Endothelial cell of umbilical vein (primary cell): ENCODE measurements around the gene APMAP. TPM values are rescaled to one million over a fixed set of nuclear protein-coding genes. Genes with fewer than 3 reads are reported as not detected.

Experiments
- BruUV-seq: library from RNA; stranded (reverse); fragments of 400-500 nt; replicated peaks from 2 replicates; lab custom pipeline; 2021; lab: Mats Ljungman, UMichigan
- CTCF ChIA-PET: fragments of 300-600, 350-600 bp; sonication (Branson Sonifier 250); formaldehyde crosslinking; loops from one replicate; lab custom pipeline; 2021; ENCODE audit warnings: antibody characterized with exemption, inconsistent platforms; lab: Charles Lee
- POLR2A ChIA-PET: fragments of 300-600, 350-600 bp; sonication (Branson Sonifier 250); formaldehyde crosslinking; loops from one replicate; lab custom pipeline; 2021; ENCODE audit warnings: antibody characterized with exemption, inconsistent platforms; lab: Charles Lee
- DNase-seq: peaks from one replicate; pipeline ENCODE4 v3.0.0-alpha.2; 2011; ENCODE audit warnings: low read depth, low spot score
- FAIRE-seq: peaks from 2 replicates; lab custom pipeline; 2011; peaks lifted over from hg19 to GRCh38; lab: Jason Lieb, UNC
- H2AFZ ChIP-seq: 2 replicates; pipeline ENCODE4 v1.6.0; 2012; ENCODE audit warnings: low read depth, low read length, control low read depth, inconsistent platforms
- H3K27ac ChIP-seq: 2 replicates; pipeline ENCODE4 v1.5.1; 2011; ENCODE audit warnings: low read depth, mild to moderate bottlenecking, control low read depth, low read length, moderate library complexity; ENCODE audit not compliant: insufficient read depth
- H3K27me3 ChIP-seq, 2 experiments: 2 replicates each; pipeline versions ENCODE4 v1.6.0 to v1.6.1; 2011; ENCODE audit warnings: low read length in 2 of 2, mixed read lengths in 1 of 2; ENCODE audit not compliant: control insufficient read depth in 2 of 2, insufficient read depth in 2 of 2
- H3K36me3 ChIP-seq, 2 experiments: 2 replicates in 1 of 2; 3 replicates in 1 of 2; pipeline ENCODE4 v1.5.1; 2011; ENCODE audit warnings: low read length in 2 of 2, mild to moderate bottlenecking in 1 of 2, moderate library complexity in 1 of 2; ENCODE audit not compliant: control insufficient read depth in 2 of 2, insufficient read depth in 2 of 2; ENCODE audit errors: extremely low read depth in 1 of 2
- H3K4me1 ChIP-seq: 3 replicates; pipeline ENCODE4 v1.5.1; 2011; ENCODE audit warnings: mild to moderate bottlenecking, low read length; ENCODE audit not compliant: control insufficient read depth, insufficient read depth; ENCODE audit errors: extremely low read depth
- H3K4me2 ChIP-seq: 2 replicates; pipeline ENCODE4 v1.6.1; 2011; ENCODE audit warnings: low read length, control low read depth, mixed read lengths; ENCODE audit not compliant: insufficient read depth
- H3K4me3 ChIP-seq, 3 experiments: fragments of 200-600 bp in 1 of 3; sonication (generic), shearing (Covaris generic) in 1 of 3; replicated peaks in 1 of 3; 2 replicates each; pipeline ENCODE4 v1.5.1; 2011 to 2016; ENCODE audit warnings: control low read depth in 3 of 3, low read length in 3 of 3, mild to moderate bottlenecking in 2 of 3, inconsistent platforms in 1 of 3, low read depth in 1 of 3, moderate library complexity in 1 of 3; ENCODE audit not compliant: insufficient read depth in 1 of 3
- H3K79me2 ChIP-seq: 2 replicates; pipeline ENCODE4 v1.6.0; 2012; ENCODE audit warnings: low read length, inconsistent platforms; ENCODE audit not compliant: control insufficient read depth, insufficient read depth
- H3K9ac ChIP-seq: replicated peaks from 2 replicates; pipeline ENCODE3; 2011; ENCODE audit warnings: low read length, control low read depth; ENCODE audit not compliant: insufficient read depth; ENCODE audit errors: extremely low read depth
- H3K9me1 ChIP-seq: replicated peaks from 3 replicates; pipeline ENCODE4 v1.6.0; 2011; ENCODE audit warnings: mild to moderate bottlenecking, low read length; ENCODE audit not compliant: control insufficient read depth, insufficient read depth; ENCODE audit errors: extremely low read depth
- H3K9me3 ChIP-seq: replicated peaks from 2 replicates; pipeline ENCODE4 v1.5.1; 2012; ENCODE audit warnings: low read length, inconsistent platforms; ENCODE audit not compliant: control insufficient read depth, insufficient read depth
- H4K20me1 ChIP-seq: replicated peaks from 2 replicates; pipeline ENCODE3; 2011; ENCODE audit warnings: mild to moderate bottlenecking, low read length; ENCODE audit not compliant: control insufficient read depth, insufficient read depth; ENCODE audit errors: extremely low read depth
- EZH2 ChIP-seq: IDR thresholded peaks from 2 replicates; pipeline ENCODE4 v1.6.1; 2012; ENCODE audit warnings: borderline replicate concordance, low read depth, mild to moderate bottlenecking, moderate library complexity, low read length, inconsistent platforms; ENCODE audit not compliant: severe bottlenecking
- FOS ChIP-seq: IDR thresholded peaks from 2 replicates; pipeline ENCODE4 v1.6.1; 2011; ENCODE audit warnings: mild to moderate bottlenecking, low read length, moderate library complexity, borderline replicate concordance; ENCODE audit not compliant: insufficient read depth
- GATA2 ChIP-seq: IDR thresholded peaks from 2 replicates; pipeline ENCODE4 v1.7.0; 2011; ENCODE audit warnings: low read depth, mild to moderate bottlenecking, moderate library complexity, mixed read lengths, low read length; ENCODE audit not compliant: insufficient read length, insufficient read depth
- JUN ChIP-seq: IDR thresholded peaks from 2 replicates; pipeline ENCODE4 v1.6.1; 2011; ENCODE audit warnings: borderline replicate concordance, low read depth; ENCODE audit not compliant: insufficient read length, insufficient read depth
- MYC ChIP-seq: IDR thresholded peaks from one replicate; pipeline ENCODE4 v1.6.1; 2011; ENCODE audit warnings: mild to moderate bottlenecking, low read depth, low read length
- POLR2A ChIP-seq: IDR thresholded peaks from 2 replicates; pipeline ENCODE4 v1.6.1; 2012; ENCODE audit warnings: low read depth, mild to moderate bottlenecking, control low read depth, low read length
- POLR2AphosphoS5 ChIP-seq: IDR thresholded peaks from 2 replicates; pipeline ENCODE4 v1.6.1; 2012; ENCODE audit warnings: low read depth, mild to moderate bottlenecking, control low read depth, low read length, moderate library complexity; ENCODE audit not compliant: insufficient read depth
- dilution Hi-C: fragments of 300-500 bp; cut with MboI; formaldehyde crosslinking; loops from one replicate; pipeline ENCODE4 v1.15.0; 2019; ENCODE audit warnings: low sequenced_read_pairs; ENCODE audit not compliant: extremely low pct_ligation_motif_present
- intact Hi-C: fragments of 100-400 bp; cut with micrococcal nuclease; formaldehyde crosslinking; loops from one replicate; pipeline ENCODE4 v1.10.0; 2022
- polyA plus RNA-seq, 4 experiments: library from polyadenylated mRNA; depleted of rRNA in 3 of 4; stranded (reverse) in 3 of 4; unstranded in 1 of 4; fragments of >200 nt; gene quantifications; 2 replicates each; pipeline versions ENCODE4 v1.2.1 to v1.2.3, GENCODE V29; 2011 to 2012; ENCODE audit warnings: missing spikeins in 1 of 4
- total RNA-seq: library from RNA; stranded (reverse); gene quantifications from 2 replicates; pipeline ENCODE4 v1.2.3, GENCODE V29; 2021
- TF ChIP-seq, protein P1 (sequence below): IDR thresholded peaks from 2 replicates; pipeline ENCODE4 v1.6.1; 2011; ENCODE audit not compliant: insufficient read depth, insufficient read length
- TF ChIP-seq, protein P2 (sequence below), 2 donors: IDR thresholded peaks; 1 replicate in 1 of 2; 2 replicates in 1 of 2; pipeline ENCODE4 v1.5.1; 2011; ENCODE audit warnings: low read length in 2 of 2, mild to moderate bottlenecking in 2 of 2, moderate library complexity in 2 of 2, control low read depth in 1 of 2, inconsistent platforms in 1 of 2, low read depth in 1 of 2; ENCODE audit not compliant: insufficient read depth in 1 of 2; ENCODE audit errors: extremely low read depth in 1 of 2

Gene APMAP
- total and polyA plus RNA-seq, 2 donors (not counting 3 experiments of a cell fraction or from before 2014, with no cell fraction given), result 80.7 to 110 TPM

DNA sequence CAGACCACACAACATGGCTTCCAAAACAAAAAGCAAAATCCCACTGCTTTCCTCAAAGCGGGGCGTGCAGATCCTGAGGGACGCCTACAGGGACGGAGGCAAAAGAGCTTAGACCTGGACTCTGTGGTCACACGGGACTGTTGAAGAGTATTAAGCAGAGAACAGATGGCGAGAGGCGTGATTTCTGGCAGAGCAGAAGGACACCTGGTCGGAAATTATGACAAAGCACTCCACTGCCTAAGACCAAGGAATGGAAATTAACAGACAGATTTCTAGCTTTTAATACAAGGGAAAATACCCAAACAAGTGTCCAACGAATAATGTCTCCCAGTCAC is 28.1 kb downstream of the APMAP start:
- Histone ChIP-seq H3K9me3 (no peaks in the 10 kb centered on the region), H3K9me1 (no peaks in the 10 kb centered on the region), H3K36me3 (peaks cover 4 to 17% of the 10 kb centered on the region in 2 experiments), H3K4me1 (no peaks in the 10 kb centered on the region), H3K27ac (no peak overlapping the region), H3K79me2 (no peaks in the 10 kb centered on the region), H3K27me3 (no peaks in the 10 kb centered on the region), H3K4me2 (no peak overlapping the region), H2AFZ (no peak overlapping the region), H3K4me3 (no peak overlapping the region), H3K9ac (no peak overlapping the region), H4K20me1 (no peaks in the 10 kb centered on the region)
- intact Hi-C loops (no loop called here), dilution Hi-C loops (no loop called here)
- no peak for FAIRE-seq
- no peak for TF ChIP-seq EZH2
- TF ChIP-seq FOS, result no peak
- TF ChIP-seq MYC, result no peak
- no peak for TF ChIP-seq POLR2A
- TF ChIP-seq, protein P1, sequence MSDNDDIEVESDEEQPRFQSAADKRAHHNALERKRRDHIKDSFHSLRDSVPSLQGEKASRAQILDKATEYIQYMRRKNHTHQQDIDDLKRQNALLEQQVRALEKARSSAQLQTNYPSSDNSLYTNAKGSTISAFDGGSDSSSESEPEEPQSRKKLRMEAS, result no peak
- TF ChIP-seq JUN, result no peak
- TF ChIP-seq, protein P2, sequence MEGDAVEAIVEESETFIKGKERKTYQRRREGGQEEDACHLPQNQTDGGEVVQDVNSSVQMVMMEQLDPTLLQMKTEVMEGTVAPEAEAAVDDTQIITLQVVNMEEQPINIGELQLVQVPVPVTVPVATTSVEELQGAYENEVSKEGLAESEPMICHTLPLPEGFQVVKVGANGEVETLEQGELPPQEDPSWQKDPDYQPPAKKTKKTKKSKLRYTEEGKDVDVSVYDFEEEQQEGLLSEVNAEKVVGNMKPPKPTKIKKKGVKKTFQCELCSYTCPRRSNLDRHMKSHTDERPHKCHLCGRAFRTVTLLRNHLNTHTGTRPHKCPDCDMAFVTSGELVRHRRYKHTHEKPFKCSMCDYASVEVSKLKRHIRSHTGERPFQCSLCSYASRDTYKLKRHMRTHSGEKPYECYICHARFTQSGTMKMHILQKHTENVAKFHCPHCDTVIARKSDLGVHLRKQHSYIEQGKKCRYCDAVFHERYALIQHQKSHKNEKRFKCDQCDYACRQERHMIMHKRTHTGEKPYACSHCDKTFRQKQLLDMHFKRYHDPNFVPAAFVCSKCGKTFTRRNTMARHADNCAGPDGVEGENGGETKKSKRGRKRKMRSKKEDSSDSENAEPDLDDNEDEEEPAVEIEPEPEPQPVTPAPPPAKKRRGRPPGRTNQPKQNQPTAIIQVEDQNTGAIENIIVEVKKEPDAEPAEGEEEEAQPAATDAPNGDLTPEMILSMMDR (IDR thresholded peaks at IDR 0.05; ENCODE audit: extremely low read depth in 1 of 2, insufficient read depth in 1 of 2, low read depth in 1 of 2, low read length in 2 of 2), result no peak
- no peak for TF ChIP-seq GATA2
- TF ChIP-seq POLR2AphosphoS5, result no peak
- no peak for DNase-seq
- ChIA-PET CTCF (no interaction called here), POLR2A (no interaction called here)
- BruUV-seq, result no TSS peak
